ENCODE data around the gene FAAP100.
"Not testable (repeated sequence)": the region's sequence is repeated elsewhere in the genome, so short reads cannot be mapped to it uniquely, and the experiment has no call there.

FAAP100 gene

GRCh38 chr17:81538651-81539570 lies 13.2 kb downstream of the FAAP100 start:
- no peak for DNase-seq (ENCODE audit: low read depth in 2 of 2)

GRCh38 chr17:81537856-81538555 lies 14.1 kb downstream of the FAAP100 start:
- no peak for DNase-seq (ENCODE audit: low read depth in 2 of 2)

GRCh38 chr17:81537343-81537855 lies 14.8 kb downstream of the FAAP100 start:
- DNase-seq (ENCODE audit: low read depth in 2 of 2), result peak in 1 of 2 donors; percentile 37

- DNase-seq (ENCODE audit: low read depth in 2 of 2), result peak in 1 of 2 donors; percentile 15
These were observed 15.6 kb downstream of the FAAP100 start for GRCh38 chr17:81536299-81537290.

GRCh38 chr17:81535480-81536298 lies 16.5 kb downstream of the FAAP100 start:
- DNase-seq (ENCODE audit: low read depth in 2 of 2), result no peak

- no peak for DNase-seq (ENCODE audit: low read depth in 2 of 2)
These were observed 17.2 kb downstream of the FAAP100 start for GRCh38 chr17:81535007-81535328.

GRCh38 chr17:81534157-81535006 lies 17.8 kb downstream of the FAAP100 start:
- no peak for DNase-seq (ENCODE audit: low read depth in 2 of 2)

GRCh38 chr17:81533339-81534141 lies 18.6 kb downstream of the FAAP100 start:
- no peak for DNase-seq (ENCODE audit: low read depth in 2 of 2)

GRCh38 chr17:81532490-81533287 lies 19.5 kb downstream of the FAAP100 start:
- DNase-seq (ENCODE audit: low read depth in 2 of 2), result no peak

- DNase-seq (ENCODE audit: low read depth in 2 of 2), result not testable (repeated sequence)
These were observed 20.2 kb downstream of the FAAP100 start for GRCh38 chr17:81531998-81532404.

- DNase-seq (ENCODE audit: low read depth in 2 of 2), result not testable (repeated sequence)
These were observed 21.1 kb downstream of the FAAP100 start for GRCh38 chr17:81531013-81531412.

GRCh38 chr17:81529437-81529803 lies 22.7 kb downstream of the FAAP100 start:
- no peak for DNase-seq (ENCODE audit: low read depth in 2 of 2)

- no peak for DNase-seq (ENCODE audit: low read depth in 2 of 2)
These were observed 23.3 kb downstream of the FAAP100 start for GRCh38 chr17:81528651-81529436.

- no peak for DNase-seq (ENCODE audit: low read depth in 2 of 2)
These were observed 23.8 kb downstream of the FAAP100 start for GRCh38 chr17:81528384-81528650.

- DNase-seq (ENCODE audit: low read depth in 2 of 2), result no peak
These were observed 24.4 kb downstream of the FAAP100 start, which contains the start of gene FSCN2 for GRCh38 chr17:81527591-81528383. Gene FSCN2 (plus strand): TSS chr17:81528377. CDS start chr17:81528532, 155 bp downstream.
